GM18867 (cell line): ENCODE results near the gene RPTOR.

Experiments
- ATAC-seq: cut with Tn5 transposase; IDR thresholded peaks from one replicate; pipeline ENCODE4 v1.9.1; 2021; ENCODE audit warnings: mild to moderate bottlenecking, moderate library complexity; ENCODE audit not compliant: unreplicated experiment

RPTOR gene

DNA sequence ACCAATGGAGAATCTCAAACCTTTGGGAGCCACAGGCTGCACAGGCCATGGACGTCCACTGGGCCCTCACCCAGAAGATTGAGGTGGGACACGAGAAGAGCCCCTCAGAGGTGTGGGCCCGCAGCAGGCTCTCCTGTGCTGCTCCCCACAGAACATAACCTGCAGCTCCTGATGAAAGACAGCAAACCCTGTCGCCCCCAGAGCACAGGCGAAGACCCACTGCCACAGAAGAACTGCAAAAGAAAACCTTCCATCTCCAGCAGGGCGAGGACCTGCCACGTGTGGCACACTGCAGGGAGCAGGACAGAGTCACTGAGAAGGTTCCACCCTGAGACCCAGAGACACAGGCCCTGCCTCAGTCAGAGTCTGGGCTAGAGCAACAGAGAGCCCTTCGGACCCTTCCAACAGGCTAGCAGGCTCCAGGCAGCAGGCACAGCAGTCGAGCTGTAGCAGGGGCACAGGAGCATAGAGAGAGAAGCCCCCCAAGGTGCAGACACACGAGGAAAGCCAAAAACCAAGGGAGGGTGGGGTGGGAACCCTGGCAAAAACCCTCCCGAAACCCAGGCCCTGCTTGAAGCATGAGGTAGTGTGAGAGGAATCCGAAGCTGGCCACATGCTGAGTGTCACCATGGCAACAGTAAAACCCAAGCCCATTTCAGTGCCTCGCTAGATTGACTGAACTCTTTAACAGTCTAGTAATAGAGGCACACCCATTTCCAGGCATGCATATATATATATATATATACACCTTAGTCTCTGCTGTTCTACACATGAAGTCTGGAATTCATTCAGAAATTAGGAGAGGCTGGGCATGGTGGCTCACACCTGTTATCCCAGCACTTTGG, 387.0 kb downstream of the RPTOR start:
- ATAC-seq = no peak

DNA sequence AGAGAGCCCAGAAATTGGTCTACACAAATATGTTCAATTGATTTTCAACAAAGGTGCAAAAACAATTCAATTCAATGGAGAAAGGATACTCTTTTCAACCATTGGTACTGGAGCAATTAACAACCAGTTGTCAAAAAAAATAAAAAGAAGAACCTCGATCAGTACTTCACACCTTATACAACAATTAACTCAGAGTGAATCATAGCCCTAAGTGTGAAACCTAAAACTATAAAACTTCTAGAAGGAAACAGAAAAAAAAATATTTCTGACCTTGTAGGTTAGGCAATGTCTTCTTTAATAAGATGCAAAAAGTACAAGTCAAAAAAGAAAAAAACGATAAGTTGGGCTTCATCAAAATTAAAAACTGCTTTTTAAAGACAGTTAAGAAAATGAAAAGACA, 390.9 kb downstream of the RPTOR start:
- no peak for ATAC-seq

DNA sequence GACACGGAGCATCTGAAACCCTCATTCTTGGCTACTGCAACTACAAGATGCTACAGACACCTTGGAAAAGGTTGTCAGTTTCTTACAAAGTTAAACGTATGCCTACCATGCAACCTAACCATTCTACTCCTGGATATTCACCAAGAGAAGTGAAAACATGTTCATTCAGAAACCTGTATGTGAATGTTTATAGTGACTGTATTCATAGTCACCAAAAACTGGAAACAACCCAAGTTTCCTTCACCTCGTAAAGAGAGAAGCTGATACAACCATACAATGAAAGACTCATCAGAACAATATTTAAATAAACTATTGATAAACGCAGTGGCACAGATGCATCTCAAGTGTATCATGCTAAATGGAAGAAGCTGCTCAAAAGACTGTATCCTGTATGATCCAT, 391.6 kb downstream of the RPTOR start:
- no peak for ATAC-seq

DNA sequence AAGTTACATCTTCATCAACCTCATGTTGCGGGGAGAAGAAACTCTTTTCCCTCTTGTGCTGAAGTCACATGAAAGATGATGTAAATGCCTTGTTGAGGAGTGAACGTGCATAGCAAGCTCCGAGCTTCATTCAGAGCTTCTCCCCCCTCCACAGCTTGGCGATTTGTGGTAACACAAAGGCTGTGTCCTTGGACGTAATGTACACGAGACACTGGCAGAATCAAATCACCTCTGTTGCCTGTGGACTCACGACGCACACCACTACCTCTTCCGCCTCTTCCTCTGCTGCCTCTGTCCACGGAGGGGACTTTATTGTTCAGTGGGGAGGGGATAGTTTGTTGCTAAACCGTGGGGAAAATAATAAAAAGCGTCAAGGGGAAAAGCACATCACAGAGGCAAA, 392.1 kb downstream of the RPTOR start:
- ATAC-seq = no peak

DNA sequence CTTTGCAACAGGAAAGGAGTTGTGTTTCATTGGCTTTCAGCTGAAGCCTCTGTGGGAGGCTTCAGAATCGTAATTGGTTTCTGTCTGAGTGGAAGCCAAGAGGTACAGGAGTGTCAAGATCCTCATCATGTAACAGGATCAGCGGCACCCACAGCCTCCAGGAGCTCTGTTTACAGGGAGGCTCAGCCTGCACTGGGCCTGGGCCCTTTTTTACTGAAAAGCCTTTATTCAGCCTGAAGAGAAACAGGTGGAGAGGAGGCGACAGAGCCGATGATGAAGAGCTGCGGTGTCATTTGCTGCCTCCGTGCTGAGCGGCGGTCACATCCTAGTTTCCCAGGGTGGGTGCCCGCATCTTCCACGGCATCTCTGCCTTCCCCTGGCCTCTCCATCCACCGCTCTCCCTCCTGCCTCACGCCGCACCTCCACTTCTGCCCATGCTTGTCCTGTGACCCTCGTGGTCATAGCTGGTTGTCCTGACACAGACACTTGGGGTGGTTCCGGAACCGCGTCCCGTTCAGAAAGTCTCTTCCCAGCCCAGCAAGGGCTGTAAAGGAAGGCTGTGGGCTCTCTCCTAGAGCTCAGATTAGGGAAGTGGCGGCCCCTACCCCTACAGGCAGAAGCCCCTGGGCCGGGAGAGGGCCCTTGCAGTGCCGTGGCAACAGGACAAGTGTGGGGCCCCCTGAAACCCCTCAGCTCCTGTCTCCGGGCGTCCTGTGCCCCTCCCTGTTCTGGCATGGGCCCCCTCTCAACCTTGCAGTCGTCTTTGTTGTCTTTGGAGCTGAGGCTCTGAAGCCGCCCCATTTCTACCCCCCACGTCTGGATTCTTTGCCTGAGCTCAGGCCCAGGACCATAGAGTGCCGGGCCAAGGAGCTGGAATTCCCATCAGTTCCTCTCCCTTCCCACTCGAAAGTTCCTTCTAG, 393.1 kb downstream of the RPTOR start:
- ATAC-seq = no peak

DNA sequence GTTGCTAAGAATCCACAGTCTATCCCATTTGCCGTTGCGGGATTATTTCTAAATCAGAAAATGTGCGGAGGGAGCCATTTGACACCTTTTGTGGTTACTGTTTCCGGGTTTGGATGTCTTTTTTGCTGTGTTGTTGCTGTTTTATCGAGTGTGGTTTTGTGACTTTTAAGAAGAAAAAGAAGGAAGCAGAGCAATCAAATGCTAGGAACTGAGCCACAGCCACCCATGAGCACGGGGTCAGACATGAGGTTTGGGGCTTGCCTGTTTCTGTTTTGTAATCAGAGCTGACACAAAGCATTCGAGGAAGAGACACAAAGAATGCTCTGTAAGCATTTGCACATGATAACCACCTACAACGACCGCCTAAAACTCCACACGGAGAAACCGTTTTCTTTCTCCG, 393.9 kb downstream of the RPTOR start:
- no peak for ATAC-seq

DNA sequence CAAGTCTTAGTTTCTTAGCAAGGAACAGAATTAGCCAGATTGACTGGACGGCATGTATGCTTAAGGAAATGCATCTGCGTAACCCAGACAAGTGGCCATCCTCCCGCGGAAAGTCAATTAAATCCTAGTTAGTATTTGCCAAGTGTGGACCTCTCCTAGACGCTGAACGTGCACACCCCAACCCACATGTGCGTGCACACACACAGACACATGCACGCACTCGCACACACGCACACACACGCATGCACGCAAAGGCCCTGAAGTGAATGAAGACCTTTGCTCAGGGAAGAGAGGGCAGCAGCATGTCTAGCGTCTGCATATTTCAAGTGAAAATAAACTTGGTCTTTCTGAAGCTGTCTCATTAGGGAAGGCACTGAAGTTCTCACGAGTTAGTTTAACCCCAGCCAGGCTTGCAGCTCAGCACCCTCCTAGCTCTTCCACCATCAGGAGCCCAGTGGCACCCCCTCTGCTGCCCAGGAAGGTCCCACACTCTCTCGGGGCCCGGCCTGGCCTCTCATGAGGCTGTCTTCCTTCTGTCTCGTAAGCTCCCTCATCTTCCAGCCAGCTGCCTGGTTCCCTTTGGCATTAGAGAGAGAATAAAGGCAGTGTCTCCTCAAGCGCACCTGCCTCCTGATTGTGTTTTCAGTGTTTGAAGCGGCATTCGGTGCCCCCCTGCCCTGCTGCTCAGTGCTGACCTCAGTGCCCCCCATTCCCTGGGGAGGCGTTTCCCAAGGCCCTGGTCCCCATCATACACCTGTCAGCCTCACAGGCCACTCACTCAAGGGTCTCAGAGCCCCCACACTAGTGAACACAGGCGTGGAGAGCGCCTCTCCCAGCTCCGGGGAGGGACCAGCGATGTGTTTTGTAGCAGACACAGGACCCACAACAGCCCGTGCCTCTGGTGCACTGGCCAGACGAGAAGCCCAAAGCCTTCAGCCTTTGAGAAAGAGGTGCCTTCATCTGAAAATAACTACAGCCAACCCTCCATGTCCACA, 394.8 kb downstream of the RPTOR start:
- no peak for ATAC-seq

DNA sequence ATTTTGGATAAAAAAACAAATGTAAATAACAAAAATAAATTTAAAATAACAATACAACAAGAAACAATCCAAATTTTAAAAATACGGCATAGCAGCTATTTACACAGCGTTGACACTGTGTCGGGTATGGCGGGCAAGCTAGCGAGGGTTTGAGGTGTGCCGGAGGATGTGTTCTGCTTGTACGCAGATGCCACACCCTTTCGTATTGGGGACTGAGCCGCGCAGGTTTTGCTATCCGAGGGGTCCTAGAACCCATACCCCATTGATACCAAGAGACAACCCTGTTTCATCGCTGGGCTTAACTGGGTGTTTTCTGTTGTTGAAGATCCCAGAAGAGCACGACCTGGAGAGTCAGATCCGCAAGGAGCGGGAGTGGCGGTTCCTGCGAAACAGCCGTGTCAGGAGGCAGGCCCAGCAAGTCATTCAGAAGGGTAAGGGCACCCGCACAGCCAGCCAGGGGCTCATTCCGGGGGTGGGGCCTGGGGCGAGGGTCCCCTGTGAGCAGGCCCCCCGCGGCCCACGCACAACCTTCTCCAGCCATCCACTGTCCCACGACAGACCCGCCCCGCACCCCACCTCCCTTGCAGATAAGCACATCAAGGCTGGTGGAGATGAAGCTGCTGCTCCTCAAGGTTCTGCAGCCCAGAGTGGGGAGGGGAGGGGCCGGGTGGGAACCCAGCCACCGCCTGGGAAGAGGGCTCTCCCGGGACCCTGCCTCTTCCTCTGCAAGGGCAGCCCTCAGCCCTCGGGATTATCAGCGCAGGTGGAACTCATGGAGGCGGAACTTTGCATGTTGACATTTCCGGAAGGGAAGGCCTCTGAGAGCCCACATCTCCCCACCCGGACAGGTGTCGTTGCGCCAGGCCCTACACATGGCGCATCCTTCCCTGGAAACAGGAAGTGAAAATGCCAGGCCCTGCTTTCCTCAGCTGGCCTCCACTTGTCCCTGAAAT, 395.8 kb downstream of the RPTOR start:
- ATAC-seq = no peak

DNA sequence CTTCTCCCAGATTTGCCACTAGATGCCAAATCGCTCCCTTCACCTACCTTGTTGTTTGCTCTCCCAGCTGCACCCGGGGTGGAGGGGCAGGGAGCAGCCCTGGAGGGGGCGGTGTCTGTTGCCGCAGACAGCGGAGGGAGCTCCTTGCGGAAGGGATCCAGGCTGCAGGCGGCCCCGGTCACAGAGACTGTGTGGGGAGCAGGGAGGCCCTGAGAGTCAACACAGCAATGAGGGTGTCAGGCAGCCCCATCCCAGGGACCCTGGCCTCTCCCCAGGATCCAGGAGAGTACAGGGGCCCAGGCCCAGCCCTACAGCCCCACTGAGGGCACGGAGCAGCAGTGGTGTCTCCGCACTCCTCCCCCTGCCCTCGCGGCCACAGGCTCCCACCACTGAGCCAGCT, 396.5 kb downstream of the RPTOR start:
- ATAC-seq = no peak

DNA sequence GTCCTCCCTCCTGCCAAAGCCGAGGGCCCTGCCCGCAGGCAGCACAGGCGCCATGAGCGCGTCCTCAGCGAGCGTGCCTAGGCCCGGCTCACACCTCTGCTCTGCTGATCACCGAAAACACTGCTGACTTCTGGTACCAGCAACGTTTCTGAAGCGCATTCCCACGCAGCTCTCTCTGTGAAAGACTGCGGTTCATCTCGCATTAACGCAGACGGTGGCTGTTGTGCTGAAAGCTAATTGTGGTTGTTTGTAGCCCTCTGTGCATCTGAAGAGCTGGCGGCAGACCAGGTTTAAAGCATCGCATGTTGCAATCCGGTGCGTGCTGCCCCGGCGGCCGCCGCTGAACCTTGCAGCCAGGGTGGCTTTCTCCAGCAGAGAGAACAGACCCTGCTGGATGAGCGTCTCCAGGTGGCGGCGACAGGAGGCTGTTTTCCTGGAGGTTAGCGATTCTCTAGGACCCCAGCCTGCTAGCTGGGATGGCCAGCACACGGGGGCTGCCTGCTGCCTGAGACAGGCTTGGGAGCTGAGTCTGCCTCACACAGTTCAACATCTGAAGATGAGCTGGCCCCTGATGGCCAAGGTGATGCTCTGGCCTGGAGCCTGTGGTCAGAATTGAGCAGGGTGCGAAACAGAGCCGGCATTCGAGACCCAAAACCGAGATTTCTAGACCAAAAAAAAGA, 397.2 kb downstream of the RPTOR start:
- ATAC-seq = no peak

DNA sequence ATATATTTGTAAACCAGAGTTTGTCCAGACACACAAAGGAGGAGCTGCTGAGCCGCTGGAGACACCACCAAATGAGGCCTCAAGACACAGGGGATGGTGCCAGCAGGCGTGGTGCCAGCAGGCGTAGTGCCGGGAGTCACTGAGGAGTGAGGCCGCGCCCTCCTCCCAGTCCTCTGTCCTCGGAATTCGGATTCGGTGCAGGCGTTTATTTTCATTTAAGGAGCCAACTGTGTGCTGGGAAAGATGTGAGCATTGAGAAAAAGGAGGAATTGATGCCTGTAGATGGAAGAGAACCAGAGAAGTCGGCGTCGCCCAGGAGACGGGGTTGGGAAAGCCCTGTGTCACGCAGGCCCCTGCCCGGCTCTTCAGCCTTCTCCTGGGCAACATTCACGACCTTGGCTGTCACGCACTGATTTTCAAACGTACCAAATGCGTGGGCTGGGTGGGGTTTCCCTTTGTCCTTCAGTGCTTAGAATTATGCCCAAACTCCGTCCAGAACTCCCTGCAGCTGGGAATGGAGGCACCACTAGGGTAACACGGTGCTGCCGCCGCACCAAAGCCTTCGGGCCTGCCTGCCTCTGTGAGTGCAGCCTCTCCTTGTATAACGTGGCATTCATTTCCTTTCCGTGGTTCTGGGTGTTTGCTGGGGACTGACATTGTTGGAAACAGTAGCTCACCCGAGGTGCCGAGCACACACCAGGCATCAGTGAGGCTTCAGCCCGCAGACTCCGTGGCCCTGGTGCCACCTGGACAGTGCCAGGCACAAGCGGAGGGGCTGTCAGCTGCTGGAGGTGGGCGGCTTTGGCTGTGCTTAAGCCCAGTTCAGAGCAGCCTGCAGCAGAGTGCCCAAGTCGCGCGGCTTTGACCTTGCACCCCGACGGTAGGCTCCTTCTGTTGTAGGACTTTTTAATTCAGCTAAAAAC, 398.0 kb downstream of the RPTOR start:
- ATAC-seq = no peak

DNA sequence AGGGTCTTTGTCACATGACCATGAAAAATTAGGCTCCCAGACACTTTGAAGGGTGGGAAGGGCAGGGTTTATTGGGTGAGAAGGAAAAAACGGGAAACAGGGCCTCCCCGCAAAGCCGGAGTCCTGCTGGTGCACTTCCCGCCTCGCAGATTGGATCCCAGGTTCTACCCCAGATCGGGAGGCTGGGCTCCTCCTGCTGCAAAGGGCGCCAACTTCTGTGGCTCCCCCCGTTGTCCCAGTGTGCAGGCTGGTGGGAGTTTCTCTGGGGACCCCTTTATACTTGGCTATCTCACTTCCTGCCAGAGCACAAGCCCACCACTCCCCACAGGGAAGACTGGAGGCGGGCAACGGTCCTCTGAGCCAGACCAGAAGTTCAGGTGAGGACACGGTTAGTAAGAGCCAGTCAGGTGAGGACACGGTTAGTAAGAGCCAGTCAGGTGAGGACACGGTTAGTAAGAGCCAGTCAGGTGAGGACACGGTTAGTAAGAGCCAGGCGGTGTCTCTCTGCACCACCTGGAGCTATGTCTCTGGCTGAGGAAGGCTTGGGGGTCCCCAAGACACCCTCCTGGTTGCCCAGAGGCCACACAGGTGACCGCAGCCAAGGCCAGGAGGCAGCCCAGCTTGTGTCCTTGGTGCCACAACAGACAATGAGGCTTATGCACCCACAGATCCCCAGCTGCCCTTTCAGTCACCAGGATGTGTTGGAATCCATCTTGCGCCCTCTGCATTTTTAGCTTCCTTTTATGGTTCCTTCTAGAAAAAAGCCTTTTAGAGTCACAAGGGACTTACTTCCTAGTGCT, 398.9 kb downstream of the RPTOR start:
- ATAC-seq = no peak

DNA sequence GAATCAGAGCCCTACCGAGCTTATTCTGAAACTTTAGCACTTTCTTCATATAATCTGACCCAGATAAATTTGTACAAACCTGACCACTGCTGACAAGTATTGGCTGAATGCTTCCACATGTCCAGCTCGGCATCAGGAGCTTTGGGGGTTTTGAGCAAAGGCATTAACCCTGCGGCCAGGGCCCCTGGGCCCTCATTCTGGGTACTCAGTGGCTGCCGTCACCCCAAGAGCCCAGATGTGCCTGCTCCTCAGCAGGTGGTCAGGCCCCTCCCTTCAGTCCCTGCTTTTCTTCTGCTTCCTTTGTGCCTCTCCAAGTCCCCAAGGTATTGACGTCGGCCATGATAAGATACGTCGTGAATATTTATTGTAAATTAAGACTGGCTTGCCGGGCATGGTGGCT, 399.7 kb downstream of the RPTOR start:
- no peak for ATAC-seq

DNA sequence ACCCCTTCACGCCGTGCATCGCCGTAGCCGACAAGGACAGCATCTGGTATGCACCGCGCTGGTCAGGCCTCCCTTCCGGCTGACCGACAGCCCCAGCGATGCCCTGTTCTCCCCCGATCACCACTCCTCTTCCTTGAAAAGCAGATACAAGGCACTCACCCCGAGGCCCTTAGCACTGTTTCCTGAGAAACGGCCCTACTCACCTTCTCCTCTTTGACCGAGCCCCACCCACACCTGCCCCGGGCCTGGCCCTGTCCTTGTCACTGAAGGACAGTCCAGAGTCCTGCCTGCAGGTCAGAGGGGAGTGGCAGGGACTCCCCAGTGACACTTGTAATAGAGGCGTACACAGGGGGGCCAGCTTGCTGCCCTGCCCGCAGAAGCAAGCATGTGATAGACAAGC, 401.1 kb downstream of the RPTOR start:
- no peak for ATAC-seq

DNA sequence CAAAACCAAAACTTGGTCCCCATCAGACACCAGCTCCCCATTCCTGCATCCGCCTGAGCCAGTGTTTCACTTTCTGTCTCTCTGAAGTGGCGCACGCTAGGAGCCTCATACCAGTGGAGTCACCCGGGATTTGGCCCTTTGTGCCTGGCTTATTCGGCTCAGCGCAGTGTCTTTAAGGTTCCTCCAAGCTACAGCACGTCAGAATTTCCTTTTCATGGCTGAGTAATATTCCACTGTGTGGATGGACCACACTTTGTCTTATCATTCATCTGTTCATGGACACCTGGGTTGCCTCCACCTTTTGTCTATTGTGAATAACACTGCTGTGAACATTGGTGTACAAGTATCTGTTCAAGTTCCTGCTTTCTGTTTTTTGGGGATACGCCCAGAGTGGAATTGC, 401.8 kb downstream of the RPTOR start:
- no peak for ATAC-seq

DNA sequence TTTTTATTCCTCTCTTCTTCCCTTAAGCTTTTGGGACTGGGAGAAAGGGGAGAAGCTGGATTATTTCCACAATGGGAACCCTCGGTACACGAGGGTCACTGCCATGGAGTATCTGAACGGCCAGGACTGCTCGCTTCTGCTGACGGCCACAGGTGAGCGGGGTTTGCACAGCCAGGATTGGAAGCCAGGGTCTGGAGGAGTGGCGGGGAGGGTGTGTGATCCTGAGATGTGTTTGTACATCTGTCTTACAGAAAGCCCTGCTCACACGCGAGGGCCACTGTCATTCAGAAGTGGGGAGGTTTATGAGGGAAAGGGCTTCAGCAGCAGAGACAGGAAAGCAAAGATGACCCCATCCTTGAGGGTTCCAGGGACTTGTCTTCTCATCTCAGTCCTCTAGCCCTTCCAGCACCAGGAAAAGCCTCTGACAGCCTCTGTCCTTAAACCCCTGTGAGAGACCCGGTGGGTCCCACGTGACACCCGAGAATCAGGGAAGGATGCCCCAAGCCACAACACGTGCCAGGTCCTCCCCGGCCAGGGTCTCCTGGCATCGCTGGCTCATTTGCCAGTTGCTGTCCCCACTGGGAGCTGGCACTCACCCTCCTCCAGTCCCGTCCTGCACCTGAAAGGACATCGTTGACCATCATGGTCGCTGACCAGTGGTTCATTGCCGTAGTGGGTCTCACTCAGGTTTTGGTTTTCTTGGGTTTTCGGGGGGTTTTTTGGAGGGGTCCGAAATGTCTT, 402.7 kb downstream of the RPTOR start:
- no peak for ATAC-seq
